HG03066 (cell line): ENCODE results near the gene SURF2.

Experiments used
- ATAC-seq: cut with Tn5 transposase; IDR thresholded peaks from one replicate; pipeline ENCODE4 v1.9.1; 2021; ENCODE audit warnings: low read depth; ENCODE audit not compliant: unreplicated experiment

The SURF2 gene

DNA sequence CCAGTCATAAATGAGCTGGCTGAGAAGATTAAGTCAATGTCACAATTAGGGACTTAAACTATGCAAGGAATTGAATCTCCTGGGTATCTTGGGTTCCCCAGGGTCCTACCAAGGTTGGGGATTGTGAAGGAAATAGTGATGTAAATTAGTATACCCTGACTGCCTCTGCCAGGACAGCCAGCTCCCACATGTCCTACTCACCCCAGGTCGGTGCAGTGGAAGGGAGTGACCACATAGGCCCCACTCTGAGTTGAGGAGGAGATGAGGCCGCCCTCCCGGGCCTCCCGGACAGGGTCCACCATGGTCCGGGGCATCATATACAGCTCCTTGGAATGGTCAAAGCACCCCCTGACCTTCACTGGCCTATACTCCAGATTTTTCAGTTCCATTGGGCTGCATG is 2.8 kb upstream of the SURF2 start:
- no peak for ATAC-seq

DNA sequence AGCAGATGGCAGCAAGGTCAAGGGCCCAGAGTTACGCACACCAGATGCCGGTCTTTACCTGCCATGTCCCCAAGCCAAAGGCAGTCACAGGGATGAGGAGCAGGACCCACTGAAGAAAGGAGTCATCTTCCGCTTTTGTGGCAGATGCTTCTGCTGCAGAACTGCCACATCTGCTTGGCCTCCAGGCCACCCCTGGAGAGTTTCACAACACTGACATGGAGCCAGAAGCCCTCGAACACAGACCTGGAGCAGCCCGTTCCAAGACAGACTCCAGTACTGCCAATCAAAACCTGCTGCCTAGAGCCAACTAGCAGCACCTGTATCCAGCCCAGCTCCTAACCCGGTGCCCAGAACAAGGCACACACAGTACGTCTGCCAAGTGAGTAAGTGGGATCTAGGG is 1.6 kb upstream of the SURF2 start:
- no peak for ATAC-seq

DNA sequence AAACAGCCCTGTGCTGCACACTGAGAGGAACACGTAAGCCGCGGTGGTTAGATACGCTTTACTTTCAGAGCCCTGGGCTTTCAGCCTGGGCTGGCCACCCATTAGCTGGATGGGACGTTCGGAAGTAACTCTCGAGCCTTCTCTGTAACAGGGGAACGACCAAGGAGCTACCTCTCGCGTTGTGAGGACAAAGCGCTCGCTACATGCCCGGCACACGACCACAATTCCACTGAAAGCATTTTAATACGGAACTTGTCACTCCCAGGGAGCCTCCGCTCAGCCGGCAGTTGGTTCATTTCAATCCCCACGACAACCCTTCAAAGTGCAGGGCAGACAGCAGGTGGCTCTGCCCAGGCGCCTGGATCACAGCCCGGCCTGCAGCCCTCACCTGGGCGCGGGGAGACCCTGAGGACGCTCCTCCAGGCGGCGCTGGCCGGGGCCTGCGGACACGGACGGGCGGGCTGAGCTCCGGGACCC is 431 bp upstream of the SURF2 start:
- ATAC-seq, result peak; percentile 28

DNA sequence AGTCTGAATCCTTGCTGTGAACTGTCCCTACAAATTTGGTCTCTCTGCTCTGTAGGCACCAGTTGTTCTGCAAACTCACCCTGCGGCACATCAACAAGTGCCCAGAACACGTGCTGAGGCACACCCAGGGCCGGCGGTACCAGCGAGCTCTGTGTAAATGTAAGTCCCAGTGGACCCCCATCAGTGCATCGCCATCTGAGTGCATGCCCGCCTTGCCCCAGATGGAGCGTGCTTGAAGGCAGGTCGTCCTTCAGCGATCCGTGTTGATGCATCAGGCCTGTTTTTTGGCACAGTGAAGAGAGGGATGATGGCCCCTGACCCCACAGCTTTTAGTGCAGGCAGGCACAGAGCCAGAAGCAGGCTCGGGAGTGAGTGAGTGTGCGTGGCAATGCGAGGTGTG is 1.3 kb downstream of the SURF2 start:
- no peak for ATAC-seq

DNA sequence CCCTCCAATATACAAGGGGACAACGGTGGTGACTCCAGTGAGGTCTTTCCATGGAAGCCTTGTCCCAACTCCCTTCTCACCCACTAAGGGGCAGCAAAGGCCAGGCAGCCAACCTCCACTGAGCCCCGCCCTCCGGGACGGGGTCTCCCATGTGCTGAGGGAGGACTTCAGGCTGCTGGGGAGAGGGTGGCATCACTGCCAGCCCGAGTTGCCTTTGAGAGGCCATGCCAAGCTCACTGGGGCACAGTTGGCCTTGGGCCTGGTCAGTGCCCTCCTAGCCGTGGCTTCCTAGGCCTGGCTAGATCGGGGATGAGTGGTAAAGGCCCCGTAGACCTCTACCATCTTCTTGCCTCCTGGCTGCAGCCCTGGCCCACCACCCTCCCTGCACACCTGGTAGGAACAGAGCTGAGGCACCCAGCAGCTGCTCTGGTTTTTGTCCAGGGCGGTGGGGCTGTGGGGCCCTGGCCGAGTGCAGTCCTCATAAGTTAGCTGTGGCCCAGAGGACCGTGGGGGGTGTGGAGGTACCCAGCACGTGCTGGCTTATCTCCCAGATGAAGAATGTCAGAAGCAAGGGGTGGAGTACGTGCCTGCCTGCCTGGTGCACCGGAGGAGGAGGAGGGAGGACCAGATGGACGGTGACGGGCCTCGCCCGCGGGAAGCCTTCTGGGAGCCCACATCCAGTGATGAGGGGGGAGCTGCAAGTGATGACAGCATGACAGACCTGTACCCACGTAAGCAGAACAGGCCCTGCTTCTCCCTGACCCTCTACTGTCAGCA is 3.2 kb downstream of the SURF2 start:
- no peak for ATAC-seq

DNA sequence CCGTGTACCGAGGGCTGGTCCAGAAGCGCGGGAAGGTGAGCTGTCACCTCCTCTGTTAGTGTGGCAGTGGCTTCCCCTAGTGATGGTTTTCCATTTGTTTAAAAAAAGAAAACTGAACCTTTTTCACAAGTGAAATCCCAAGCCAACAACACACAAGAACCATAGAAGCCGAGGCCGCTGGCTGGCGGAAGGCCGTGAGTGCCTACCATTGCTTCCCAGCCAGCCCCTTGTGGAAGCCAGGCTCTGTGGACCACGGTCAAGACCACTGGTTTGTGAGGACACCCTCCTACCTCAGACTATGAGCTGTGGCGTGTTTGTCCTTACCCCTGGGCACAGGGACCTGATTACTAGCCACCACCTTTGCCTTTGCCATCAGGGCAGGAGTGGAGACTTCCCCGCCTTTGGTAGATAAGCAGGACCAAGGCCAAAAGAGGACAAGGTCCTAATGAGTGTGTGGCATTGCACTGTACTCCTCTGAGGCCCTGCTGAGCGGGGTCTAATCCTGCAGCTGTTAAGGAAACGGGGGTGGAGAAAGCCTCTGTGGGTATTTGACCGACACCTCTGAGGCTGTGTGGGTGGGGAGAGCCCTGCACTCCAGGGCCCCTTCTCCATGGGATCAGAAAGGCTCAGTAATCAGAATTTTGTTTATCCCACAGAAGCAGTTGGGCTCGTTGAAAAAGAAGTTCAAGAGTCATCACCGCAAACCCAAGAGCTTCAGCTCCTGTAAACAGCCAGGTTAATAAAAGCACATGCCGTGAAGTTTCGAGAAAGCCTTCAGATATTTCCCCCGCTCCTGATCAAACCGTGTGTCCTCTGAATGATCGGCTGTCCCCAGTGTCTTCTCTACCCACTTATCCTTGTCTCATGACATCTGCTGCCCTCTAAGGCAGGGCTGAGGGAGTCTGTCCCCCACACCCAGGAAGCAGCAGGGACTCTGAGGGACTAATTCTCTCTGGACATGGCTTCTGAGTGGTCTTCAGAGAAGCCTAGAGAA is 4.3 kb downstream of the SURF2 start:
- no peak for ATAC-seq

DNA sequence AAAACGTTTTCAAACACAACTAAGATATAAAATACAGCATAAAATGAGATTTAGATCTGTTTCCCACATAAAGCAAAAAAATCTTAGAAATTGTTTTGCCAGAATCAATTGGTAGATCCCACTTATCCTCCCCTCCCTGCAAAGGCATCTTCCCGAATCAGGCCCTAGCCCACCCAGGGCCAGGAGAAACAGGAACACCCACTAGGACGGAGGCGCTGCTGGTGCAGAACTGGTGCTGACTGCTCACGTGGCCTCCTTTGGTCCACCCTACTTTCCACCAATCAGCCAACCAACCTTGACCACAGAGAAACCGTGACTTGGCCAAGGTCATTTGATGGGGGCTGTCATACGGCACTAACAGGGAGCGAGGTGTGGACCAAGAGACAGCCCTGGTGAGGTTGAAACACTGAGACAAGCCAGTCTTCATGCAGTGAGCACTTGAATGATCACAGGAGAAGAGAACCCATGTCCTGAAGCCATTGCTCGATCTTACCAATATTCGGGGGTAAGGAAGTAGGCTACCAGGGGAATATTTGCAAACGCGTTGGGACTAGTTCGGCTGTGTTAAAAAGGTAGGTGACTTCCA is 5.2 kb downstream of the SURF2 start:
- no peak for ATAC-seq

DNA sequence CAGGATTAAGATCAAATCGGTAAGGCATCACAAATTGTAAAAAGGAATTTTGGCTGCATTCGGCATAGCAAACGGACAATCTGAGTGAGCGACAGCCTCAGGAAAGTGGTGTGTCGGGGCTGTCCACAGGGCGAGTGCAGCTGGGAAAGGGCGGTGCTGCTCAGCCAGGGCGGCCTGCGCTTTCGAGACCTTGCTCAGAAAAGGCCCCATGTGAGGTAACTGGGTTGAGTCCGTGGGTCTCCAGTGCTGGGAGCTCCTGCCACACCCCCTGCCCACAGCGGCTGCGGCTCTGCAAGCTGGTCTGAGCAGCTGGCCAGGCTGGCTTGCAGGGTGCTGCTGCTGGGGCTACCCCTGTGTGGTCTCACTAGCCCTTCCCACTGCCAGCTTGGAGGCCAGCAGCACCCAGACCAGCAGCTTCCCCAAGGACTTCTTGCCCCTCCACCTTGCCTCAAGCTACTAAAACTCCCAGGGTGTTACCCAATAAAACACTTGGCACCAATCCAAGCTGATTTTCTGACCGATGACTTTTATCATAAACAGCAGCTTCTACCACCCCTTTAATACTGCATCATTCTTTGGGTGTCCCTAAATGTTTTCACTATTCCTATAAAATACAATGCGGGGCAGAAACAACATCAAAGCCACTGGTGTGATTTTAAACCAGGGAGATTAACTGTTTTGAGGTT is 6.2 kb downstream of the SURF2 start:
- no peak for ATAC-seq

DNA sequence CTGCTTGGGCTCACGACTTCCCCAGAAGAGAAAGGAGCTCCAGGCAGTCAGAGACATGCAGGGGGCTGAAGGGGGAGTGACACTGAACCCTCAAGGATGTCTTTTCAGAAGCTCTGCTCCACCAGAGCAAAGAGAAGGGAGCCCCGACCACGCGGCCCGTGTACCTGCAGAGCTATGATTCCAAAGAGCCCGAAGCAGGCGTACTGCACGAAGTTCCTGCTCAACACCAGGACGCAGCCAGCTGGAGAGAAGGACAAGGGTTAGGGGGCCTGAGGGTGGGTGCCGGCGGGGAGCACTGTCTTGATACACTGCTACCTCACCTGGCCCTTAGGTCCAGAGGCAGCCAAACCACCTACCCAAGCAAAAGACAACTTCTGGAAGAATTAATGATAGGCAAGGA is 10.1 kb downstream of the SURF2 start:
- ATAC-seq, result no peak

DNA sequence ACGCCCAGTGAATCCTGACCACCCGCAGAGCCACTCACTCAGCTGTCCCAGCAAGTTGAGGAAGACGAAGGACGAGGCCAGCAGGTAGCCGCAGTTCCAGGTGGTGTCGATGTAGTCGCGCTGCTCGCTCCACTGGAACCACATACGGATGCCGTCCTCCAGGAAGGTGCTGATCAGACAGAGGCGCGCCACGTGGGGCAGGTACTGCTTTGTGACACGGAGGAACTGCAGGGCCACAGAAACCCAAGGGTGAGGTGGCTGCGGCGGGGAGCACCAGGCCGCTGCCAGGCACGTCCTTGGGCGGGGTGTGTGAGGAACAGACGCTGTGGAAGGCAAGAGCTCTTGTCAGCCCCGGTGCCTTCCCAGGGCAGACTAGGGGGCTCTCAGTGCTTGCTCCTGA is 10.9 kb downstream of the SURF2 start:
- ATAC-seq, result no peak

DNA sequence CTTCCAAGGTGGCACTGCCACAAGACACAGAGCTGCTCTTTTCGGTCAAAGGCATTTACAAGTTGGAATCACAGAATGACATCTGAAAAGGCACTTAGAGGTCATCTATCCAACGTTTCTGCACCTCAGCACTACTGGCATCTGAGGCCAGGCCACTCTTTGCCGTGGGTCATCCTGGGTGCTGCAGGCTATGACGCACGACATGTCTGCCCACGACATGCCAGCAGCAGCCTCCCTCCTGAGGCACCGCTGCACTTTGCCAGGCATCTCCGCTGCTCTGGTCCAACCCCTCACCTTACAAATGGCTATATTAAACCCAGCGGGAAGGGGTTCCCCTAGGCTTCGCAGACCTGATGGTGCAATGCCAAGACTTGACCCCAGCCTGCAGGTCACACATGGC is 11.4 kb downstream of the SURF2 start:
- ATAC-seq, result no peak

DNA sequence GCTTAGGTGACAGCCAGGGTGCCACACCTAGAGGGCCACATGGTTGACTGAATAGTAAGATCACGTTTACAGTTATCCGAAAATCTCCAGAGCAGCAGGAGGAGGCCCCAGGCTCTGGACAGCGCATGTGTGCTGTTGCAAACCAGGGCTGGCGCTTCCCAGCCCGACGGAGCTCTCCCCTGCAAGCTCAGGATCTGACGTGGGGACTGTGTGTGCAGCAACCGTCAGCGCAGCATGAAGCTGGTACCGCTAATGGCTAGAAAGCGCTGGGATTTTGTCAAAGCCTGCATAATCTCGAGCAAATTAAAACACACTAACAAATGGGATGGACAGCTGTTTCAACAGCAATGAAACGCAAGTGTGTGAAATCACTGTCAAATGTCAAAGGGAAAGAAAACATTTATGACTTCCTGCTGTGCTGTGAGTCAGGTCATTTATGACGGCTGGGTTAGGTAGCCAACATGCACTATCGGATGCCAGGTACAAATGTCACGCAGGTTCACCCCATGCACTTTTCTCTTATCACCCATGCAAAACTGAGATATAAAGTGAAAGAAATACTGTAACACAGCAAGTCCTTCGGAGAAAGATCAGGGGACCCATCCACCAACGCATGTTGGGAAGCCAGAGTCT is 12.0 kb downstream of the SURF2 start:
- ATAC-seq, result no peak

DNA sequence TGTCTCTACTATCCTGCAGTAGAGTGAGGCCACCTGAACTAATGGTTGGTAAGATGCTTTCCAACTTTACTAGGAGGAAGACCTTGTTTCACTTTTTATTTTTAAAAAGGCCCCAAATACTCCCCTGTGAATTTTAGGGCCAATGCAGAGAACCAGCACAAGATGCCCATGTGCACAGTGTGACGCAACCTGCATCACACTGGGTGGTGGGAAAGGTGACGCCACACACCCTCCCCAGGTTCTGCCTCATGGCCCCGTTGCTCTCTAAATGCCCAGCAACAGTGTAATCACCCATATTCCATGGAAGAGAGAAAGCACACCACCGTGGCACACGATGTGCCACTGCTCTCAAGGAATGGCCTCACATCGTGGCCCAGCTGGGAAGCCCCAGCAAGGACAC is 13.1 kb downstream of the SURF2 start:
- no peak for ATAC-seq

DNA sequence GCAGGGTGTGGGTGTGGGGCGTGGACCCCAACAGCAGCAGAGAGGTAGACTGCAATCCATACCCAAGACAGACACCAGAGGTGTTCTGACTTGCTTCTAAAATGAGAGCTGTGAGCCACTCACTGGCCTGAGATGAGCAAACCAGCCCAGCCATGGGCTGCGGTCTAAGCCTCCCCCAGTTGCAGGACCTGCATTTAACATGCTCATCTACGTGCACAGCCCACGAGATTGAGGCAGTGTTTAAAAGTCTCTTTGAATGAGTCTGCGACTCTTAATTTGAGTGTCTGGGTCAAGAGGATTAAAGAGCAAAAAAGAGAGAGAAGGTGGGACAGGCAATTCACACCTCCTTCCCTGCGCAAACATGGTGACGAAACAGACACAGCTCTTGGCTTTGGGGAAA is 13.6 kb downstream of the SURF2 start:
- no peak for ATAC-seq

DNA sequence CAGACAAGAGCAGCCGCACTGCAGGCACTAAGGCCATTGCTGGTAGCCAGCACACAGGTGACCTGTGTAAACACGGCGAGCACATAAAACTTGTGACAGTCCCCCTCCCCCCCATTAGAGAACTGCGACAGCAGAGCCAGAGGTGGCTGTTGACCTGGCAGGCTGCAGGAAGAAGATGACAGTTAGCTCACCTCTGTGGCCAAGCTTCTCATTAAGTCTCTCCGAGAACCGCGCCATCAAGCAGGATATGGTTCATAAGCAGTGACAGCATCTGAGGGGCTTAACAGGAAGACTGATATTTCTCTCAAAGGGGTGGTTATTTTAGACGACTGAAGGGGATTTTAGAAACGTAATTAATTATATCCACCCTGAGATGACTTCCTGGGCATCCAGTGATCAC is 14.3 kb downstream of the SURF2 start:
- no peak for ATAC-seq

DNA sequence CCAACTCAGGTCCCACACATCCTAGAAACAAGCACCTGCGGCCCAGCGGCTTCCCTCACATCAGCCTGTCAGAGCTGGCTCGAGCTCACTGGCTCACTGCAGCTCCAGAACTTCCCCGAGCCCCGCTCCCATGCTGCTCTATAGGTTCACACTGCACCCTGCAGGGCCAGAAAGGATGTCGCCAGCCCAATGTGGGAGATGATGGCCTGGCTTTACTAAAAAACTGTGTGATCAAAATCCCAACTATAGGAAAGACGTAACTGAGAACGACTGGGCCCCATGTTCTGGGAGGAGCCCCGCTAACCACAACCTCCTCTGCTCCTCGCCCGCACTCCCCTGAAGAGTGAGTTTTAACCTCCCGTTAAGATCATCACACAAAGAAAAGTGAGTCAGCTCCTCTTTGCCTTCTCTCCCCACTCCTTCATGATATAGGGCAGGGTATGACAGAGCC is 14.9 kb downstream of the SURF2 start:
- ATAC-seq, result no peak

DNA sequence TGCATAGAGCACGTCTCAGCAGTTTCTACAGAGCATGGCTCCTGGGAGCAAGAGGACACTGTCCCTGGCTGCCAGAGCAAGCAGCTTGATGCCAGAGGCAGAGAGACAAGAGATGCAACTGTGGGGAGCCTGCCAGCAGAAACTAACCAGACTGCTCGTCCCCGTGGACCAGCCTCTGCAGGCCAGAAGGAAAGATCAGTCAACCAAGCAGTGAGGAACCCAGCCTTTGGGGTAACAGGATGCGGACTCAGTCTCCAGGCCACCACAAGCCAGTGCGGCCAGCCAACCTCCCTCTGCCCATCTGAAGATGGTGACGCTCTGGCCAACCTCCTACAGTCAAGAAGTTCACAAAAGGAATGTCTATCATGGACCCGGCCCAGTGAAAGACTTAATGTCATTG is 15.8 kb downstream of the SURF2 start:
- no peak for ATAC-seq

DNA sequence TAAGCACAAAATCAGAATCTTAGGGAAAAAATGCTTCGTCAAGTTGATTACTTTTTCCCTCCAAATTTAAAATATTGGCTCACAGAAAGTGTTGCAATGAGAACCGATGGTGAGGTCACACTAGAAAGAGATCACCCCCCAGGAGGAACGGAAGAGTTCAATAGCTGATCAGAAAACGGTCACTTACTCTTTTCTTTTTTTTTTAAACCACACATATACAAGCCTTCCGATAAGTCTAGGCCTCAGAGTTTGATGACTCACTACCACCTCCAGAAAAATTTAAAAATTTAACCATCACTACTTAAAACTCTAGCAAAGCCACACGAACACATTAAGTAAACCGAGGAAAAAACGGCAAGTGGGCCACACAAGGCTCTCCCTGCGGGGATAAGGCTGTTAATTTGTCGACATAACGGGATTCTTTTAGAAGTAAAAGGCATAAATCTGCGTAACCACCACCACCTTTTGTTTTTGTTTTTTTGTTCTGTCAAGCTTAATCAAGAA is 18.3 kb downstream of the SURF2 start:
- ATAC-seq, result no peak

DNA sequence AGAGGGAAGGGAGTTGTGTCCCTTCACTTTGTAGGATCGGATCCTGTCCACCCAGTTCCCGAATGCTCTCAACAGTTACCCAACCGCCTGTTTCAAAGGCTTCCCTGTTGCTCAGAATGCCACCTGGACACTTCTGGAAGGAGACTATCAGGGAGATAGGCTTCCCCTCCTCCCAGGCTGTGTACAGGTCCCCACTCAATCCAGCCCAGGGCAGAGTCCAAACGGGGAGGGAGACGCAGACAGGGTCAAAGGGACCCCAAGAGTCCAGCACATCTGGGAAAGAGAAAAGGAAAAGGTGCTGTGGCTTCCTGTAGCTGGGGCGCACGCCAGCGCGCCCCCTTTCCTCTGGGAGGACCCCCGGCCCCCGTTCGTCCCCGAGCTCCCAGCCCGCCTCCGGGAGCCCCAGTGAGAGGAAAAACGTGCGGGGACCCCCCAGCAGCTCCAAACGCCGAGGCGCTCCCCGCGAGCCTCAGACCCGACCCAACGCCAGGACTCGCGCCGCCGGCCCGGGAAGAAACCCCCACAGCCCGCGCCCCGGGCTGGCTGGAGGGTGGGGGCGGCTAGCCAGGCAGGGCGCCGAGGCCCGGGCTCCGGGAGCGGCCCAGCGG is 18.9 kb downstream of the SURF2 start:
- ATAC-seq, result peak; percentile 22
